ENCODE data around the gene PKP3.
A peak's percentile ranks its signal among the peaks of the same experiment; 100 is the strongest.
"Not testable (repeated sequence)": the region's sequence is repeated elsewhere in the genome, so short reads cannot be mapped to it uniquely, and the experiment has no call there.

PKP3 gene

GRCh38 chr11:432501-433100 is 38.6 kb downstream of the PKP3 start:
- DNase-seq = no peak

- no peak for DNase-seq
These were observed 39.1 kb downstream of the PKP3 start for GRCh38 chr11:433111-433510.

GRCh38 chr11:433641-434040 is 39.6 kb downstream of the PKP3 start:
- DNase-seq = no peak

- DNase-seq = no peak
These were observed 40.5 kb downstream of the PKP3 start for GRCh38 chr11:434496-434895.

GRCh38 chr11:434999-435740 is 41.2 kb downstream of the PKP3 start:
- DNase-seq = not testable (repeated sequence)

GRCh38 chr11:437228-437870 is 43.3 kb downstream of the PKP3 start:
- no peak for DNase-seq

- DNase-seq = no peak
These were observed 44.3 kb downstream of the PKP3 start for GRCh38 chr11:438101-438844.

GRCh38 chr11:439315-440064 is 45.5 kb downstream of the PKP3 start:
- no peak for DNase-seq

GRCh38 chr11:440065-441042 is 46.3 kb downstream of the PKP3 start:
- no peak for DNase-seq

GRCh38 chr11:441043-441417 is 47.0 kb downstream of the PKP3 start:
- DNase-seq = no peak

- no peak for DNase-seq
These were observed 47.6 kb downstream of the PKP3 start, which contains the start of gene ANO9 for GRCh38 chr11:441418-442274. ANO9 (minus strand) TSS chr11:442011; CDS start chr11:441926, 85 bp downstream.

GRCh38 chr11:442611-443081 is 48.6 kb downstream of the PKP3 start:
- no peak for DNase-seq

GRCh38 chr11:443542-444199 is 49.7 kb downstream of the PKP3 start:
- DNase-seq = no peak

GRCh38 chr11:444396-445144 is 50.6 kb downstream of the PKP3 start:
- DNase-seq = no peak

- no peak for DNase-seq
These were observed 52.0 kb downstream of the PKP3 start for GRCh38 chr11:445765-446588.

- DNase-seq = no peak
These were observed 52.9 kb downstream of the PKP3 start for GRCh38 chr11:446891-447290.

GRCh38 chr11:447923-448731 is 54.1 kb downstream of the PKP3 start:
- peak; percentile 72 for DNase-seq
